Parathyroid adenoma (tissue), 2 donors: Measurements from ENCODE around the gene NFE2L3.
"Not testable (repeated sequence)": the region's sequence is repeated elsewhere in the genome, so short reads cannot be mapped to it uniquely, and the experiment has no call there.

Source experiments
- H2AFZ ChIP-seq: fragments of 300-600 bp; sonication (generic); one replicate; pipeline ENCODE4 v1.7.0; 2017; ENCODE audit warnings: antibody characterized with exemption, mild to moderate bottlenecking
- H3K27ac ChIP-seq: fragments of 300-600 bp; sonication (generic); one replicate; pipeline ENCODE4 v1.7.0; 2017
- H3K27me3 ChIP-seq: fragments of 300-600 bp; sonication (generic); one replicate; pipeline ENCODE4 v1.7.0; 2017; ENCODE audit warnings: low read length; ENCODE audit not compliant: control insufficient read depth, insufficient read depth
- H3K36me3 ChIP-seq: fragments of 300-600 bp; sonication (generic); one replicate; pipeline ENCODE4 v1.7.0; 2017; ENCODE audit warnings: low read length; ENCODE audit not compliant: control insufficient read depth, insufficient read depth
- H3K4me1 ChIP-seq: fragments of 300-600 bp; sonication (generic); one replicate; pipeline ENCODE4 v1.7.0; 2017; ENCODE audit warnings: control low read depth
- H3K4me2 ChIP-seq: fragments of 300-600 bp; sonication (generic); one replicate; pipeline ENCODE4 v1.7.0; 2017; ENCODE audit warnings: low read length
- H3K4me3 ChIP-seq: fragments of 300-600 bp; sonication (generic); one replicate; pipeline ENCODE4 v1.7.0; 2017; ENCODE audit warnings: low read depth, low read length
- H3K79me2 ChIP-seq: fragments of 300-600 bp; sonication (generic); one replicate; pipeline ENCODE4 v1.7.0; 2017; ENCODE audit warnings: control low read depth
- H3K9ac ChIP-seq: fragments of 300-600 bp; sonication (generic); one replicate; pipeline ENCODE4 v1.7.0; 2017; ENCODE audit warnings: mild to moderate bottlenecking
- H3K9me3 ChIP-seq: fragments of 300-600 bp; sonication (generic); one replicate; pipeline ENCODE4 v1.7.0; 2017; ENCODE audit warnings: low read length; ENCODE audit not compliant: control insufficient read depth
- TF ChIP-seq, protein P1 (sequence below): fragments of 300-600 bp; sonication (generic); IDR thresholded peaks from one replicate; pipeline ENCODE4 v1.7.0; 2017; ENCODE audit warnings: antibody characterized with exemption, mild to moderate bottlenecking
- donor health status: primary hyperparathyroidism.

NFE2L3 gene

DNA sequence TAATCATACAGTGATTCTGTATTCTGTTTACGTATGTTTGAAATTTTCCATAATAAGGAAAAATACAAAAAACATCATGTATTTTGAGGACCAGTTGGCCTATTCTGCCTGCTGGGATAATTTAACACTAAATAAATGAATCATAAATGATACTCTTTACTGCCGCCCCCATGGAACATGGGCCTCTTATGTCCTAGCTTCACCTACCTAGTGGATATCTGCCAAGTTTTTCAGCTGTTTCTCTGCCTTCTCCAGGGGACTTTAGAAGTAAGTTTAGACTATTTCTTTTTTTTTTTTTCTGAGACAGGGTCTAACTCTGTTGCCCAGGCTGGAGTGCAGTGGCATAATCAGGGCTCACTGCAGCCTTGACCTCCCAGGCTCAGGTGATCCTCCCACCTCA, 10.4 kb downstream of the NFE2L3 start:
- no peaks in the 10 kb centered on the region for H3K27me3 ChIP-seq
- no peaks in the 10 kb centered on the region for H3K9me3 ChIP-seq
- no peaks in the 10 kb centered on the region for H3K4me1 ChIP-seq
- TF ChIP-seq, protein P1, sequence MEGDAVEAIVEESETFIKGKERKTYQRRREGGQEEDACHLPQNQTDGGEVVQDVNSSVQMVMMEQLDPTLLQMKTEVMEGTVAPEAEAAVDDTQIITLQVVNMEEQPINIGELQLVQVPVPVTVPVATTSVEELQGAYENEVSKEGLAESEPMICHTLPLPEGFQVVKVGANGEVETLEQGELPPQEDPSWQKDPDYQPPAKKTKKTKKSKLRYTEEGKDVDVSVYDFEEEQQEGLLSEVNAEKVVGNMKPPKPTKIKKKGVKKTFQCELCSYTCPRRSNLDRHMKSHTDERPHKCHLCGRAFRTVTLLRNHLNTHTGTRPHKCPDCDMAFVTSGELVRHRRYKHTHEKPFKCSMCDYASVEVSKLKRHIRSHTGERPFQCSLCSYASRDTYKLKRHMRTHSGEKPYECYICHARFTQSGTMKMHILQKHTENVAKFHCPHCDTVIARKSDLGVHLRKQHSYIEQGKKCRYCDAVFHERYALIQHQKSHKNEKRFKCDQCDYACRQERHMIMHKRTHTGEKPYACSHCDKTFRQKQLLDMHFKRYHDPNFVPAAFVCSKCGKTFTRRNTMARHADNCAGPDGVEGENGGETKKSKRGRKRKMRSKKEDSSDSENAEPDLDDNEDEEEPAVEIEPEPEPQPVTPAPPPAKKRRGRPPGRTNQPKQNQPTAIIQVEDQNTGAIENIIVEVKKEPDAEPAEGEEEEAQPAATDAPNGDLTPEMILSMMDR, result no peak
- H3K27ac ChIP-seq, result no peak overlapping the region
- no peak overlapping the region for H2AFZ ChIP-seq
- H3K4me3 ChIP-seq, result no peak overlapping the region
- H3K4me2 ChIP-seq, result no peak overlapping the region
- H3K79me2 ChIP-seq, result no peaks in the 10 kb centered on the region
- no peak overlapping the region for H3K9ac ChIP-seq
- no peaks in the 10 kb centered on the region for H3K36me3 ChIP-seq

DNA sequence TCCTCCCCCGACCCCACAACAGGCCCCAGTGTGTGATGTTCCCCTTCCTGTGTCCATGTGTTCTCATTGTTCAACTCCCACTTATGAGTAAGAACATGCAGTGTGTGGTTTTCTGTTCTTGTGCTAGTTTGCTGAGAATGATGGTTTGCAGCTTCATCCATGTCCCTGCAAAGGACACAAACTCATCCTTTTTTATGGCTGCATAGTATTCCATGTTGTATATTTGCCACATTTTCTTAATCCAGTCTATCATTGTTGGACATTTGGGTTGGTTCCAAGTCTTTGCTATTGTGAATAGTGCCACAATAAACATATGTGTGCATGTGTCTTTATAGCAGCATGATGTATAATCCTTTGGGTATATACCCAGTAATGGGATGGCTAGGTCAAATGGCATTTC, 11.8 kb downstream of the NFE2L3 start:
- H3K4me1 ChIP-seq, H3K27ac ChIP-seq, H3K36me3 ChIP-seq, H3K9ac ChIP-seq, H3K79me2 ChIP-seq, H3K9me3 ChIP-seq, H2AFZ ChIP-seq, H3K4me2 ChIP-seq, H3K27me3 ChIP-seq, H3K4me3 ChIP-seq: not testable (repeated sequence)

DNA sequence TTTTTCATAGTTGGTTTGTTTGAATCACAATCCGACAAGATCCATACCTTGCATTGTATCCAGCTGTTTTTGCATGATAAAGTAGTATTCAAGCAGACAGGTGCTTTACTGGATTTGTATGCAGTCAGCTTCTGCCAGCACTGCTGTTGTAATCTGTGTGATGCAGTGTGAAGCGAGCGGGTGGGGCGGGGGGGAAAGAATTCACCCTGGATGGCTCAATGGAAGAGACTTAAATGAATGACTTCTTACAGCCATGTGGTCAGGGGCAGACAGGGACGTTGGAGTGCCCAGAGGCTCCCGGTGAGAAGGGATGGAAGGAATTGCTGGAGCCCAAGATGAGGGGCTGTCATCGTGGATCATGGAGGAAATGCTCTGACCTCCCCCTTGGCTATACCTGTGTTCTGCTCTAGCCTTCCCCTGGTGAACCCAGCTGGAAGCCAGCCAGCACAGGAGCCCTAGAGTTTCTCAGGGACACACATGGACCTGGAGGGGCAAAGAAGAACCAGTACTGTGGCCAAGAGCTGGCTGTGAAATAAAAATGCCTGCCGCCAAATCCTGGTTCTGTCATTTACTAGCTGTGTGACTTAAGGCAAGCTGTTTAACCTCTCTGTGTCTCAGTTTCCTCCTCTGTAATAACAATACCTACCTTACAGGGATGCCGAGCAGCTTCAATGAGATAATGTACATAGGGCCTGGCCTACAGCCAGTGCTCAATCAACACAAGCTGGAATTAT, 14.1 kb downstream of the NFE2L3 start:
- no peaks in the 10 kb centered on the region for H3K27me3 ChIP-seq
- no peak overlapping the region for H3K9ac ChIP-seq
- H3K4me3 ChIP-seq, result no peak overlapping the region
- H3K4me1 ChIP-seq, result no peaks in the 10 kb centered on the region
- no peak overlapping the region for H3K4me2 ChIP-seq
- no peaks in the 10 kb centered on the region for H3K9me3 ChIP-seq
- no peak overlapping the region for H3K27ac ChIP-seq
- TF ChIP-seq, protein P1, result no peak
- H3K79me2 ChIP-seq, result no peaks in the 10 kb centered on the region
- H2AFZ ChIP-seq, result no peak overlapping the region
- H3K36me3 ChIP-seq, result no peaks in the 10 kb centered on the region

DNA sequence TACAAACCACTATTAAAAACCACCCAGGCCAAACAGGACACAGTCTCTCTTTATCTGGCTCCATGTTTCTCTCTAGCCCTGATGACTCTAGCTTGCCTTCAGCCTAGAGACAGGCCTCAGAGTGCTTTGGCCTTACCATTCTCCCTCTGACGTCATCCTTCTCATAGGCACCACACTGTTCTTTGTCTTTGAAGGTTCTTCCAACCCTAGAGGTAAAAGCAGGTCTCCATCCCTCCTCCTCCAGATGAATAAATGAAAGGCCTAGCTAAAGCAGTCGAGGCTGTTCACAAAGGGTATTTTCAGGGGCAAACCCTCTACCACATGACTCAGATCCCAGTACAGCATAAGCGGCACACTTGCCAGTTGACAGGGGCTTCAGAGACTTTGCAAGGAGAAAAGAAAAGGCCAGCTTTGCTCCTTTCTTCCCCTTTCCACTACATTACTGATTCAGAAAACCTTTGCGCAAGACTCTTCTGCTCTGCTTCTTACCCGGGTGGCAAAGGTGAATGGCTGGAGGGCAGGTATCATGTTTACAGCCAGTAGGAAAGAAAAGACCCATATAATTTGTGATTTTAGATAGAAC, 14.8 kb downstream of the NFE2L3 start:
- Histone ChIP-seq H3K27me3 (no peaks in the 10 kb centered on the region), H3K4me2 (no peak overlapping the region), H3K4me3 (no peak overlapping the region), H3K27ac (no peak overlapping the region), H3K79me2 (no peaks in the 10 kb centered on the region), H3K36me3 (no peaks in the 10 kb centered on the region), H3K4me1 (no peaks in the 10 kb centered on the region), H2AFZ (no peak overlapping the region), H3K9me3 (no peaks in the 10 kb centered on the region), H3K9ac (no peak overlapping the region)
- TF ChIP-seq, protein P1, result no peak

GRCh38 chr7:26167303-26167934, 15.4 kb downstream of the NFE2L3 start:
- H3K9ac ChIP-seq, result no peak overlapping the region
- H3K9me3 ChIP-seq, result no peaks in the 10 kb centered on the region
- TF ChIP-seq, protein P1, result no peak
- H3K4me2 ChIP-seq, result no peak overlapping the region
- no peaks in the 10 kb centered on the region for H3K79me2 ChIP-seq
- H3K4me3 ChIP-seq, result no peak overlapping the region
- no peaks in the 10 kb centered on the region for H3K27me3 ChIP-seq
- H2AFZ ChIP-seq, result no peak overlapping the region
- no peaks in the 10 kb centered on the region for H3K36me3 ChIP-seq
- no peak overlapping the region for H3K27ac ChIP-seq
- no peaks in the 10 kb centered on the region for H3K4me1 ChIP-seq
